Brain microvascular endothelial cell (primary cell): ENCODE data around the gene LYPD6B.

Experiments used
- DNase-seq: peaks from one replicate; pipeline ENCODE4 v3.0.0-alpha.2; 2020
- H3K27ac ChIP-seq: fragments of 250-450 bp; sonication (Bioruptor Pico); 2 replicates; pipeline ENCODE4 v1.5.1; 2020; ENCODE audit warnings: mild to moderate bottlenecking, moderate library complexity
- H3K27me3 ChIP-seq: fragments of 250-450 bp; sonication (Bioruptor Pico); replicated peaks from 2 replicates; pipeline ENCODE4 v1.5.1; 2020; ENCODE audit warnings: mild to moderate bottlenecking
- H3K36me3 ChIP-seq: fragments of 250-450 bp; sonication (Bioruptor Pico); replicated peaks from 2 replicates; pipeline ENCODE4 v1.5.1; 2020; ENCODE audit warnings: mild to moderate bottlenecking
- H3K4me3 ChIP-seq: 2 replicates; pipeline ENCODE4 v1.5.1; 2011; ENCODE audit warnings: low read depth, mild to moderate bottlenecking, control low read depth, low read length, moderate library complexity
- CTCF ChIP-seq: IDR thresholded peaks from 2 replicates; pipeline ENCODE4 v1.5.1; 2011; ENCODE audit warnings: low read depth, mild to moderate bottlenecking, moderate library complexity, low read length, control low read depth, inconsistent platforms; ENCODE audit errors: missing control alignments
- in situ Hi-C: cut with HindIII; loops from 2 replicates; pipeline ENCODE4 v1.10.0; 2017; ENCODE audit warnings: low sequenced_read_pairs, low pct_ligation_motif_present

Gene LYPD6B

GRCh38 chr2:149080971-149081370 lies 42.5 kb downstream of the LYPD6B start:
- no peak overlapping the region for H3K4me3 ChIP-seq
- no peaks in the 10 kb centered on the region for H3K27me3 ChIP-seq
- H3K36me3 ChIP-seq, result no peaks in the 10 kb centered on the region
- DNase-seq, result no peak
- TF ChIP-seq CTCF, result no peak
- in situ Hi-C loops, result no loop called here
- H3K27ac ChIP-seq, result no peak overlapping the region

- no peaks in the 10 kb centered on the region for H3K27me3 ChIP-seq
- H3K4me3 ChIP-seq, result no peak overlapping the region
- no peak overlapping the region for H3K27ac ChIP-seq
- no peak for DNase-seq
- no peak for TF ChIP-seq CTCF
- in situ Hi-C loops, result no loop called here
- H3K36me3 ChIP-seq, result no peaks in the 10 kb centered on the region
Measured at GRCh38 chr2:149082079-149082478, 43.6 kb downstream of the LYPD6B start.

DNA sequence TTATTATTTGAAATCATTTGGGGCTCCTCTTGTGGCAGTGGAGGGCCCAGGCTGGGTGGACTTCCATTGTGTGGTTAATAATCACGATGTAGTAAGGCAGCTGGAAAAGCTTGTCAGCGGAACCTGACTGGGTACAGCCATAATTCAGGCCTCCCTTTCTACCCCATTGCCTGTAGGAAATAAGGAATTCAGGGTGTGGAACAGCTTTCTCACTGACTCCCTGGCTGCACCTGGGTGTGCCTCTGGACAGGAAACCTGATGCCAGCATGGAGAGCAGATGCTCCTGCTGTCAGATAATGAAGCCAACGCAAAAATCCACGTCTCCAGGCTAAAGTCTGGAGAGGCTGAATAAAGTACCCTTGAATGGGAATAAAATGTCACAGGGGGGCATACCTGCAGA lies 44.2 kb downstream of the LYPD6B start:
- TF ChIP-seq CTCF, result no peak
- H3K36me3 ChIP-seq, result no peaks in the 10 kb centered on the region
- H3K27me3 ChIP-seq, result no peaks in the 10 kb centered on the region
- in situ Hi-C loops, result no loop called here
- no peak overlapping the region for H3K4me3 ChIP-seq
- no peak for DNase-seq
- H3K27ac ChIP-seq, result no peak overlapping the region

DNA sequence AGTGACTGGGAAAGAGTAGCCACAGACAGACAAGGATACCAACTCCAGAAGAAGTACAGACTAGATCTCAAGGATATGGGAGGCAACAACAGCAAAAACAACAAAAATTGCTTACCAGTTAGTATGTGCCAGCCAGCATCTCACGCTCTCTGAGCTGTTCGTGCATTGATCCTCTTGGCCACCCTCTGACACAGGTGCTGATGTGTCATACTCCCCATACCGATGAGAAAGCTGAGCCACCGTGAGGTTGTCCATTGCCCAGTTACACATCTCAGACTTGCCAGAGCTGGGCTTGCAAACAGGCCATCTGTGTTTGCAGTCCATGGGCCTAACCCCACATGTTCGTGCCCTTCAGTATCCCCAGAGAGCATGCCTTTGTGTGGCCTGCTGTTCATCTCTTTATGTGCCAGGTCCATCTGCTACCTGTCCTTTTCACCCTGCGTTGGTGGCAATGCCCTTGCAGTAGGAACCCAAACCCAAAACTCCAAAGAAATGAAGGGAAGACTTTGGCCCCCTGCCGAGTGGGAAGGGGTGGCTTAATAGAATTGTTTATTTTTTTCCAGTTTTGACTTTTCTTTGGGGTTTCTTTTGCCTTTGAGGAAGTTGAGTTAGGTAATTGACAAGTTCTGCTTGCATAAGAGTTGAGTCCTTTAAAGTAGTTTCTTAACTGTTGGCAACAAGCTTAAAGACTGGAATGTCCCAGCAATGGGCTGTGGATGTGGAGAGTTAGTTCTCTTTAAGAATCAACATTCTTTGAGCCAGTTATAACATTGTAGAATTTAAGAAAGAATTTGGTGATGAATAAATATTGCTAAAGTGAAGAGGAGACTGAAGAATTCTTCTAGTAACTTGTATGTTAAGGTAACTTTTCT lies 46.7 kb downstream of the LYPD6B start:
- Histone ChIP-seq H3K36me3 (no peaks in the 10 kb centered on the region), H3K4me3 (no peak overlapping the region), H3K27ac (no peak overlapping the region), H3K27me3 (no peaks in the 10 kb centered on the region)
- no peak for DNase-seq
- no peak for TF ChIP-seq CTCF
- in situ Hi-C loops, result no loop called here

- H3K36me3 ChIP-seq, result no peaks in the 10 kb centered on the region
- in situ Hi-C loops, result no loop called here
- H3K27me3 ChIP-seq, result no peaks in the 10 kb centered on the region
- no peak for DNase-seq
- H3K4me3 ChIP-seq, result no peak overlapping the region
- no peak overlapping the region for H3K27ac ChIP-seq
- TF ChIP-seq CTCF, result peak; percentile 60
Measured at GRCh38 chr2:149087751-149088150, 49.3 kb downstream of the LYPD6B start.

DNA sequence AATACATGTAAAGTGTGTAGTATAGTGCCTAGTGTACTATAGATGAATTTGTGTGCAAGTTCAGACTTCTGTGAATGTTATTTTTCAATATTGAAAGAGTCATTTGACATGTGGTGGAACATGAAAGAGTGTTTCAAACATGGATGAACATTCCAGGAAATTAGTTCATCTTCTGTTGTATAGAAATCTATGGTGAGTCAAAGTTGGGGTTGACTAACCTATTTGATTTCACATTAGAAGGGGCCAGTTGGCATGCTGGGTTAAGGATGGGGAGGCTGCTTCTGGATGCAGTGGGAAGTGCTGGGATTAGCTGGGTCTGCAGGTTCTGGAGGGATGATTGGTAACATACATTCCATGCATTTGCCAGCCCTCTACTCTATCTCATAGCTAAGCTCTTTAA lies 50.6 kb downstream of the LYPD6B start:
- Histone ChIP-seq H3K4me3 (no peak overlapping the region), H3K27me3 (no peaks in the 10 kb centered on the region), H3K36me3 (no peaks in the 10 kb centered on the region), H3K27ac (no peak overlapping the region)
- TF ChIP-seq CTCF, result no peak
- in situ Hi-C loops, result no loop called here
- no peak for DNase-seq
